Measurements from ENCODE around the gene ZBTB16.

Gene ZBTB16

GRCh38 chr11:114282488-114282887 lies 223.0 kb downstream of the ZBTB16 start:
- no peak for DNase-seq (ENCODE audit: low read depth)

- DNase-seq (ENCODE audit: low read depth), result no peak
Observed at GRCh38 chr11:114283422-114283821, 223.9 kb downstream of the ZBTB16 start.

GRCh38 chr11:114284021-114284420 lies 224.5 kb downstream of the ZBTB16 start:
- DNase-seq (ENCODE audit: low read depth), result no peak

GRCh38 chr11:114284914-114285313 lies 225.4 kb downstream of the ZBTB16 start:
- no peak for DNase-seq (ENCODE audit: low read depth)

- DNase-seq (ENCODE audit: low read depth), result no peak
Observed at GRCh38 chr11:114285599-114285998, 226.1 kb downstream of the ZBTB16 start.

GRCh38 chr11:114286229-114286628 lies 226.7 kb downstream of the ZBTB16 start:
- DNase-seq (ENCODE audit: low read depth), result no peak

- DNase-seq (ENCODE audit: low read depth), result no peak
Observed at GRCh38 chr11:114287154-114287553, 227.6 kb downstream of the ZBTB16 start.

- DNase-seq (ENCODE audit: low read depth), result no peak
Observed at GRCh38 chr11:114288136-114288535, 228.6 kb downstream of the ZBTB16 start.

- no peak for DNase-seq (ENCODE audit: low read depth)
Observed at GRCh38 chr11:114289779-114290178, 230.3 kb downstream of the ZBTB16 start.

- no peak for DNase-seq (ENCODE audit: low read depth)
Observed at GRCh38 chr11:114290503-114291235, 231.2 kb downstream of the ZBTB16 start.

GRCh38 chr11:114291381-114291780 lies 231.9 kb downstream of the ZBTB16 start:
- DNase-seq (ENCODE audit: low read depth), result no peak

- no peak for DNase-seq (ENCODE audit: low read depth)
Observed at GRCh38 chr11:114291842-114292680, 232.6 kb downstream of the ZBTB16 start.

- DNase-seq (ENCODE audit: low read depth), result no peak
Observed at GRCh38 chr11:114293201-114293711, 233.7 kb downstream of the ZBTB16 start.

- DNase-seq (ENCODE audit: low read depth), result no peak
Observed at GRCh38 chr11:114295676-114296604, 236.4 kb downstream of the ZBTB16 start, which contains the start of gene NNMT. Gene NNMT, plus strand, starts transcription at chr11:114296399. Its CDS starts 158 bp downstream, at chr11:114296557.

GRCh38 chr11:114296605-114297372 lies 237.3 kb downstream of the ZBTB16 start:
- no peak for DNase-seq (ENCODE audit: low read depth)

- DNase-seq (ENCODE audit: low read depth), result no peak
Observed at GRCh38 chr11:114297806-114298709, 238.5 kb downstream of the ZBTB16 start.

- no peak for DNase-seq (ENCODE audit: low read depth)
Observed at GRCh38 chr11:114298710-114299109, 239.2 kb downstream of the ZBTB16 start.

All from stimulated activated CD8-positive, alpha-beta memory T cell treated with anti-CD3 and anti-CD28 coated beads, Interleukin-4, amount 100 ng/mL, for 24 hours (primary cell).